GM12865 (cell line): ENCODE results near the gene ISLR2.

ENCODE experiments used
- DNase-seq: peaks from one replicate; pipeline ENCODE4 v3.0.0; 2010; ENCODE audit warnings: low read depth
- H3K4me3 ChIP-seq: 2 replicates; pipeline ENCODE4 v1.5.1; 2011; ENCODE audit warnings: mild to moderate bottlenecking, low read depth, low read length, control low read depth
- CTCF ChIP-seq: IDR thresholded peaks from 2 replicates; pipeline ENCODE4 v1.5.1; 2011; ENCODE audit warnings: low read length, control low read depth, low read depth, inconsistent platforms; ENCODE audit not compliant: insufficient read depth; ENCODE audit errors: missing control alignments

Gene ISLR2

GRCh38 chr15:74176262-74177214 lies 46.2 kb downstream of the ISLR2 start:
- TF ChIP-seq CTCF = no peak
- H3K4me3 ChIP-seq = no peak overlapping the region
- DNase-seq = no peak

GRCh38 chr15:74178326-74179100 lies 48.1 kb downstream of the ISLR2 start:
- DNase-seq = no peak
- no peak overlapping the region for H3K4me3 ChIP-seq
- TF ChIP-seq CTCF = no peak

- no peak for DNase-seq
- TF ChIP-seq CTCF = no peak
- H3K4me3 ChIP-seq = no peak overlapping the region
Observed at GRCh38 chr15:74179101-74179841, 48.9 kb downstream of the ISLR2 start.

GRCh38 chr15:74179983-74180880 lies 49.8 kb downstream of the ISLR2 start:
- DNase-seq = no peak
- no peak for TF ChIP-seq CTCF
- no peak overlapping the region for H3K4me3 ChIP-seq

GRCh38 chr15:74180881-74181602 lies 50.7 kb downstream of the ISLR2 start:
- DNase-seq = peak; percentile 51
- no peak overlapping the region for H3K4me3 ChIP-seq
- TF ChIP-seq CTCF = no peak
